ENCODE data around the gene STX1A.

Gene STX1A

GRCh38 chr7:73718905-73719805 is at the start of gene STX1A:
STX1A (minus strand) TSS chr7:73719669; CDS start chr7:73719631, 38 bp downstream.
- DNase-seq = peak; percentile 45

GRCh38 chr7:73768641-73769480 is 49.4 kb upstream of the STX1A start:
- DNase-seq = peak; percentile 27

DNA sequence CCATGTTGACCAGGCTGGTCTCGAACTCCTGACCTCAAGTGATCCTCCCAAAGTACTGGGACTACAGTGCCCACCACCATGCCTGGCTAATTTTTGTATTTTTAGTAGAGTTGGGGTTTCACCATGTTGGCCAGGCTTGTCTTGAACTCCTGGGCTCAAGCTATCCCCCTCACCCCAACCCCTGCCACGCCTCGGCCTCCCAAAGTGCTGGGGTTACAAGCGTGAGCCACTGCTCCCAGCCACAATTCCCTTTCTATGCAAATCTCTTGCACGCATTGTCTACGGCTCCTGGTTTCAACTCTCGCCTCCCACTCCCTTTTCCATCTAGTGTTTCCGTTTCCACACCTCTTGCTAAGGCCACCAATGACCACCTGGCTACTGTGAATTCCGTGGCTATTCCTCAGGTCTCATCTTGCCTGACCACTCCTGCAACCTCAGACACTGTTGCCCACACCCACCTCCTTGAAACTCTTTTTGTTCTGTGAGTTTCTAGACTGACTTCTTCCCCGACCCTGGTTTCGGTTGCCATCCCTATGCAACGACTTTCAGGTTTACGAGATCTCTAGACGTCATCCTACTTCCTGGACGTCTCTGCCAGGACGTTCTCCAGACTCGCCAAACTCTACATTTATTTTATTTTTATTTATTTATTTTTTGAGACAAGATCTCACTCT is 47.2 kb upstream of the STX1A start:
- no peak for DNase-seq

GRCh38 chr7:73762659-73762999 is 43.2 kb upstream of the STX1A start:
- DNase-seq = no peak

DNA sequence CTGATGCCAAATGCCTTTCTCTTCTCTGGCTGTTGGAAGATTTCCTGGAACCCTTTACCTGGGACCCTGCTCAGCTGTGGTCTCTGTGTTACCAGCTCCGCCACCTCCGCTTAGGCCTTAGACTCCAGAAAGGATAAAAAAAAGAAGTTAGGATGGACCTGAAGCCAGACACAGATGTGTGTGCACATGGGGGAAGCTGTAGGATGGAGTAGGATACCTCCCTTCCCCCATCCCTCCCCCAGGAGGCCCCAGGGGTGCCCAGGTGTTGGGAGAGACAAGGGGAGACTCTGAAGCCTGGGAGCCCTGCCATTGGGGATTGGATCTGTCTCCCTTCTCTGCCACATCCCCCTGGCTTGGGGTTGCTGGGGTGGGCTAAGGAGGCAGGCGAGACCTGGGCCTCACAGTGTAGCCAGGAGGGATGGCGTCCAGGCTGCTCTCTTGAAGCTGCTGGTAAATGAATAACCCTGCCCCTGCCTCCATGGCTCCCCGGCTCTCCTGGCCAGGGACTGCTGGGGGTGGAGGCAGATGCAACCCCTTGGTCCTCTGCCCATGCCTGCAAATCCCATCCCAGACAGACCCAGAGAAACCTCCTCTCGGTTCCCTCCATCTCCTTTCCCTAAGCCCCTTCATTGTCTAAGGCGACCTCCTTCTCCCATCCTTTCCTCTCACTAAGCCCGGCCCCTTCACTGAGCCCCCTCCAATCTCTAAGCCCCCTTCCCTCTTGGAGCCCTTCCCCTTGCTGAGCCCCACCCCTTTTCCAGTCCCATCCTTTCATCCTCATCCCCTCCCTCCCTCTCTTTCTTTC is 42.6 kb upstream of the STX1A start:
- no peak for DNase-seq

DNA sequence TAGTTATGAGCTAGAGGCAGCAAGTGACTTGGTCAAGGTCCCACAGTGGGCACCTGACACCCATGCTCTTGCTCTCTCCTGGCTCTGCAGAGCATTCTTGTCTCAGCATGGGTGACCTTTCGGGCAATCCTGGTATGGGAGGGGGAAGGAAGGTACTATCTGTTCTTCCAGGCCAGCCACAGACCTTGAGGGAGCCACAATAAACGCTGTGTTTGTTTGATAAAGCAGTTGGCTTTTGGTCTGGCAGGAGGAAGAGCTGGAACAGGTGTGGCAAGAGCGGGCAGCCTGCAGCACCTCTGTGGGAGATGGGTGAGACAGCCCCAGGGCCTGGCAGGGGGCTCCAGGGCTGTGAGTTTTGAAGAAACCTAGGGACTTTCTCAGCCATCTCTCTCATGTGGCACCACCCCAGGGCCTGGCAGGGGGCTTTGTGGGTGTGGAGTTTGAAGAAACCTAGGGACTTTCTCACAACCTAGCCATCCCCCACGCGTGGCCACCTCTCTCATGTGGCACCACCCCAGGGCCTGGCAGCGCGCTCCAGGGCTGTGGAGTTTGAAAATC is 39.2 kb upstream of the STX1A start:
- DNase-seq = no peak

- no peak for DNase-seq
Observed at GRCh38 chr7:73749931-73750776, 30.7 kb upstream of the STX1A start.

DNA sequence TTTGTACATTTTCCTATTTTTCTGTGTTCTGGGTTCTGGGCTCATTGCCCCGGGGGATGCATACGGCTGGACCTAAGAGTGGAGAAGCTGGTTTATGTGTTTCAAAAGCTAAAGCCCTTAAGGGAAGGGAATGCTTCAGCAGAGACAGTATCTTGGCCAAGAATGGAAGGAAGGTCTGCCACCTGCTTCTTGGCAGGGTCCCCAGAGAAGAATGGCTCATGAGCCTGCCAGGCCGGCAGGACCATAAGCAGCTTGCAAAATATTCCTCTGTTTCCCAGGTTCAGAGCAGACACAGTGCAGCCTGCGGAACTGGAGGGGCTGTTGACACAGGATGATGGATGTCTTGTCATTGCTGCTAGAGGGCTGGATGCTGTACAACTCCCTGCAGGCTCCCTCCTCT is 26.9 kb upstream of the STX1A start:
- DNase-seq = peak; percentile 58

- DNase-seq = peak; percentile 97
Observed at GRCh38 chr7:73742753-73743641, 23.5 kb upstream of the STX1A start.

GRCh38 chr7:73742338-73742752 is 22.9 kb upstream of the STX1A start:
- DNase-seq = peak; percentile 84

DNA sequence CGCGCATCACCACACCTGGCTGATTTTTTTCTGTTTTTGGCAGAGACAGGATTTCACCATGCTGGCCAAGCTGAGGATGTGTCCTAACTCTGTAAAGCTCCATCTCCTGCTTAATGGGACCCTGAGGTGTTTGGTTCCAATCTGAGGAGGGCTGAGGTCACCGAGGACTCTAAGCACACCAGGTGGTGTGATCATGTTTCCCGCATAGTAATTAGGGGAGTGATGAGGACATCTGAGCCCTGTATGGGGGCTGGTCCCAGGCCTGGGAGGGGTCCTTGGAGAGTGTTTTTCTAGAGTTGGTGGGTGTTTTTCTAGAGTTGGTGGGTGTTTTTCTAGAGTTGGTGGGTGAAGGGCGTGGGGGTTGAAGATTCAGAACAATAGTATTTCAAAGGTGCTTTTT is 22.1 kb upstream of the STX1A start:
- DNase-seq = peak; percentile 95

DNA sequence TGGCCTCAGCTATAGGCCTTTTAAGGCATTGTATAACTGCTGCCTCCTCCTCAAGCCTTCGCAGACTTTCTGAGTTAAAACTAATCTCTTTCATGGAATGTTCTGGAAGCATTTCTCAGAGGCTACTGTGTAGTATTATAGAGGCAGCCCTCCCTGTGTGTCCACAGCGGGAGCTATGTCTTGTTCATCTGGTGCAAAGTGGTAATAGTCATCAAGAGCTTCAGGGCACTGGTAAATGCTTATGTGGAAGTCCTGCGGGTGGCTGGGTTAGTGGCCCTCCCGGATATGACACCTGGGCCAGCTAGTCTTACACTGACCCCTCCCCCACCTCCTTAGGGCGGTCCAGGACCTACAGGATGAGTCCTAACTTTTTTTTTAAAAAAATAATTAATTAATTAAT is 21.3 kb upstream of the STX1A start:
- DNase-seq = peak; percentile 61

DNA sequence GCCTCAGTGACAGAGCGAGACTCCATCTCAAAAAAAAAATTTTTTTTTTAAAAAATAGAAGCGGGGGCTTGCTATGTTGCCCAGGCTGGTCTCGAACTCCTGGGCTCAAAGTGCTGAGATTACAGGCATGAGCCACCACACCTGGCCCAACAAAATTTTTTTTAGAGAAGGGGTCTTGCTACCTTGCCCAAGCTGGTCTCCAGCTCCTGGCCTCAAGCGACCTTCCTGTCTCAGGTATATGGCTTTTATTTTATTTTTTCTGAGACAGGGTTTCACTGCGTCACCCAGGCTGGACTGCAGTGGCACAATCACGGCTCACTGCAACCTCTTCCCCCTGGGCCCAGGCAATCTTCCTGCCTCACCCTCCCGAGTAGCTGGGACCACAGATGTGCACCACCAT is 20.7 kb upstream of the STX1A start:
- no peak for DNase-seq

DNA sequence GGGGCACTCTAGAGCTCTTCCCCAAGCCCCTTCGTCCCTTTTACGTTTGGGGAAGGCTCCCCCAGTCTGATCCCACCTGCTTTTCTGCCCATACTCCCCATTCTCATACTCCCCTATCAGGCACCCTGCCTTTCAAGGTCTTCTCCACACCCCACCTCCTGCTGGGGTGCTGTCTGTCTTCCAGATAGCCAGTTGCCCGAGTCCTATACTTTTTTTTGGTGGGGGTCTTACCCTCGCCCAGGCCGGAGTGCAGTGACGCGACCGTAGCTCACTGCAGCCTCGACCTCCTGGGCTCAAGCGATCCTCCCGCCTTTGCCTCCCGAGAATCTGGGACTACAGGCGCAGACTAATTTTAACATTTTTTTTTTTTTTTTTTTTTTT is 19.9 kb upstream of the STX1A start:
- no peak for DNase-seq

GRCh38 chr7:73738612-73739386 is 19.3 kb upstream of the STX1A start, which contains the start of gene ABHD11:
ABHD11 (minus strand) TSS chr7:73738802; CDS start chr7:73738770, 32 bp downstream.
- peak; percentile 97 for DNase-seq

GRCh38 chr7:73738220-73738611 is 18.7 kb upstream of the STX1A start:
- DNase-seq = no peak

DNA sequence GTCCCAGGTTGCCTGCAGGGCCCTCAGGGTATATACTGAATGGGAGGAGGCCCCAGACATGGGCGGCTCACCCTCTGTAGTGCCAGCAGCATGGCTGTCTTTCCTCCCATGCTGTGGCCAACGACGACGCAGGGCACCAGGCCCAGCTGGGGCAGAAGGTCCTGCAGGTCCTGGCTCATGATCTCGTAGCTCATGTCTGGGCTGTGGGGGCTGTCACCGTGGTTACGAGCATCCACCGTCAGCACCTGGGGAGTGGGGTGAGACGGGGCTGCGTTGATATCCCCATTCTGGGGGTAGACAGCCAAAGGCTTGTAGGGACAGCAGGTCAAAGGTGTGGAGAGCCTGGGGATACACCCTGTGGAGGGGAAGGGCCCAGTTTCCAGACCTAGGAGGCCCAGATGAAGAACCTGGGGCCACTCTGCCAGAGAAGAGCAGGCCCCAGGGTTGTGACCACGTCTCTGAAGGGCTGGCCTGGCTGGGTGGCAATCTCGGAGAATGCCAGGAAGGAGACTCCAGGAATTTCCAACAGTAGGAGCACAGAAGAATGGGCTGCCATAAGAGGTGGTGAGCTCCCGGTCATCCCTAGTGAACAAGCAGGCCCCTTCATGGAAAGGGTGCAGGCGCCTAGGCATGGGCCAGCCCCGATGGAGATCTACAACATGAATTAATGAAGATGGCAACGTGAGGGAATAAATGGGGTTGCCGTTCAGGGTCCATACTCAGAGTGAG is 18.2 kb upstream of the STX1A start:
- DNase-seq = no peak

DNA sequence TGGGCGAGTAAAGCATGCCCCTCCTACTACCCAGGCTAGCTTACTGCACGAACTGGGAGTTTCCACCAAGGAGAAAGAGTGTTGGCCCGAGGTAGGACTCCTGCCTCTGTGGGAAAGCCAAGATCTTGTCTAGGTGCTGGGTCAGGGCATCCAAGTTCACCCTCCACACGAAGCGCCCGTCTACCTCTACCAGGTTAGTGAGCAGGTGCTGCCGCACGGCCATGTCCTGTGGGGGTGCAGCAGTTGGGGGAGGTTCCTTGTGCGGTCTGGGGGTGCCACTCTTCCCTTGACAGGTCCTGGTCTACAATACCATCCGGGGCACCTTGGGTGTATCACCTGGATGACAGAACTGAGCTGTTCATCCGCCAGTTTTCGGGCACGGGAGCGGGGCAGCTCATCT is 17.4 kb upstream of the STX1A start:
- DNase-seq = no peak

DNA sequence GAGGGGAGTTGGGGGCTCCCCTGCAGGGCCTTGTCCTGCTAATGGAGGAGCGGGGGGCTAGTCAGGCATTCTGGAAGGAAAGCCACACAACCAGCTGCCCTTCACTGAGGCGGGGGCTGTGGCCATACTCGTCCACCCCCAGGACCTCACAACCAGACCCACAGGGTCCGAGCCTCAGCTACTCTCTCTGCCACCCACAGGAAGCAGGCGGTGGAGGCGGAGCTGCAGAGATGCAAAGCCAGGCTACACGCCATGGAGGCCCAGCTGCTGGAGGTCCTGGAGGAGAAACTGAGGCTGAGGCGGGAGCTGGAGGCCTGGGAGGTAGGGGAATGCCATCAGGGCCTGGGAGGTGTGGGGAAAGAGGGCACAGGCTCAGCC is 16.0 kb upstream of the STX1A start:
- no peak for DNase-seq
